IMR-90 (cell line): ENCODE results near the gene PHPT1. TPM values are rescaled to one million over a fixed set of nuclear protein-coding genes. Genes with fewer than 3 reads are reported as not detected.

Experiments
- ATAC-seq: fragments of 200-7000 bp; cut with Tn5 transposase; 2 replicates; pipeline ENCODE4 v1.9.1; 2020; ENCODE audit warnings: low read depth, mild to moderate bottlenecking, moderate library complexity
- BruUV-seq: library from RNA; stranded (reverse); fragments of 400-500 nt; replicated peaks from 2 replicates; lab custom pipeline; 2021; lab: Mats Ljungman, UMichigan
- CTCF ChIA-PET: fragments of 300-600 bp; formaldehyde crosslinking; extraction: SDS; loops from one replicate; lab custom pipeline; 2021; ENCODE audit warnings: antibody characterized with exemption; lab: Yijun Ruan, JAX
- POLR2A ChIA-PET: fragments of 300-600 bp; sonication (Branson Sonifier 250); formaldehyde crosslinking; loops from one replicate; lab custom pipeline; 2022; ENCODE audit warnings: antibody characterized with exemption; ENCODE audit not compliant: unreplicated experiment; lab: Charles Lee
- DNase-seq: peaks from one replicate; pipeline ENCODE4 v3.0.0; 2013
- H2AFZ ChIP-seq: replicated peaks from 2 replicates; pipeline ENCODE3; 2013; ENCODE audit warnings: low read length, mild to moderate bottlenecking; ENCODE audit not compliant: poor library complexity
- H2AK5ac ChIP-seq: 2 replicates; pipeline ENCODE4 v1.6.1; 2013; ENCODE audit warnings: low read depth, low read length, inconsistent platforms
- H2AK9ac ChIP-seq: replicated peaks from 2 replicates; pipeline ENCODE3; 2013; ENCODE audit warnings: mild to moderate bottlenecking, low read depth, low read length, moderate library complexity; ENCODE audit not compliant: poor library complexity
- H2BK120ac ChIP-seq: 2 replicates; pipeline ENCODE4 v1.6.1; 2013; ENCODE audit warnings: low read depth, low read length, inconsistent platforms
- H2BK15ac ChIP-seq: 3 replicates; pipeline ENCODE4 v1.6.1; 2013; ENCODE audit warnings: low read depth, low read length, inconsistent platforms
- H2BK20ac ChIP-seq: 2 replicates; pipeline ENCODE4 v1.6.1; 2013; ENCODE audit warnings: low read depth, mild to moderate bottlenecking, inconsistent platforms, low read length, moderate library complexity
- H2BK5ac ChIP-seq: 2 replicates; pipeline ENCODE4 v1.6.1; 2013; ENCODE audit warnings: mild to moderate bottlenecking, low read depth, low read length, inconsistent platforms; ENCODE audit not compliant: poor library complexity, severe bottlenecking
- H3K14ac ChIP-seq: replicated peaks from 2 replicates; pipeline ENCODE4 v1.6.1; 2013; ENCODE audit warnings: low read depth, low read length, inconsistent platforms
- H3K18ac ChIP-seq: 2 replicates; pipeline ENCODE4 v1.6.1; 2013; ENCODE audit warnings: low read depth, low read length, control low read depth
- H3K23ac ChIP-seq: 2 replicates; pipeline ENCODE4 v1.6.1; 2013; ENCODE audit warnings: low read depth, low read length, inconsistent platforms
- H3K27ac ChIP-seq: 2 replicates; pipeline ENCODE4 v1.5.1; 2013; ENCODE audit warnings: mild to moderate bottlenecking, control low read depth, low read length; ENCODE audit not compliant: insufficient read depth
- H3K27me3 ChIP-seq: 2 replicates; pipeline ENCODE4 v1.6.1; 2013; ENCODE audit warnings: low read length; ENCODE audit not compliant: control insufficient read depth, insufficient read depth
- H3K36me3 ChIP-seq: 2 replicates; pipeline ENCODE4 v1.6.1; 2013; ENCODE audit warnings: low read length, mixed read lengths; ENCODE audit not compliant: control insufficient read depth, insufficient read depth
- H3K4ac ChIP-seq: 2 replicates; pipeline ENCODE4 v1.6.1; 2013; ENCODE audit warnings: low read depth, low read length, inconsistent platforms
- H3K4me1 ChIP-seq: 2 replicates; pipeline ENCODE4 v1.6.1; 2013; ENCODE audit warnings: low read length, mixed read lengths; ENCODE audit not compliant: control insufficient read depth, insufficient read depth
- H3K4me2 ChIP-seq: 2 replicates; pipeline ENCODE4 v1.6.1; 2013; ENCODE audit warnings: low read depth, mild to moderate bottlenecking, control low read depth, low read length, moderate library complexity
- H3K4me3 ChIP-seq: 2 replicates; pipeline ENCODE4 v1.5.1; 2013; ENCODE audit warnings: low read depth, mild to moderate bottlenecking, control low read depth, low read length, moderate library complexity; ENCODE audit not compliant: insufficient read depth
- H3K56ac ChIP-seq: 2 replicates; pipeline ENCODE4 v1.6.1; 2013; ENCODE audit warnings: low read length, inconsistent platforms; ENCODE audit not compliant: insufficient read depth; ENCODE audit errors: extremely low read depth
- H3K79me1 ChIP-seq, 2 experiments: 2 replicates each; pipeline ENCODE4 v1.6.1; 2013; ENCODE audit warnings: low read length in 2 of 2, inconsistent platforms in 1 of 2, low read depth in 1 of 2
- H3K9ac ChIP-seq: 2 replicates; pipeline ENCODE4 v1.6.1; 2013; ENCODE audit warnings: low read depth, low read length, control low read depth
- H3K9me1 ChIP-seq: 2 replicates; pipeline ENCODE4 v1.6.1; 2013; ENCODE audit warnings: low read length, inconsistent platforms; ENCODE audit not compliant: insufficient read depth
- H3K9me3 ChIP-seq: 2 replicates; pipeline ENCODE4 v1.6.1; 2013; ENCODE audit warnings: low read length; ENCODE audit not compliant: control insufficient read depth, insufficient read depth
- H4K20me1 ChIP-seq: 2 replicates; pipeline ENCODE4 v1.6.1; 2013; ENCODE audit warnings: low read length, inconsistent platforms; ENCODE audit not compliant: insufficient read depth
- H4K5ac ChIP-seq: 2 replicates; pipeline ENCODE4 v1.6.1; 2013; ENCODE audit warnings: mild to moderate bottlenecking, low read depth, low read length, control low read depth
- H4K8ac ChIP-seq, 2 experiments: 2 replicates each; pipeline ENCODE4 v1.6.1; 2013; ENCODE audit warnings: low read depth in 2 of 2, low read length in 2 of 2, control low read depth in 1 of 2, inconsistent platforms in 1 of 2
- H4K91ac ChIP-seq: 2 replicates; pipeline ENCODE4 v1.6.1; 2013; ENCODE audit warnings: low read depth, low read length, inconsistent platforms; ENCODE audit not compliant: insufficient read depth
- MAZ ChIP-seq: IDR thresholded peaks from 2 replicates; pipeline ENCODE4 v1.6.1; 2012; ENCODE audit warnings: low read depth, mild to moderate bottlenecking, low read length, improper control_type of control experiment, moderate library complexity, borderline replicate concordance
- RFX5 ChIP-seq: IDR thresholded peaks from 2 replicates; pipeline ENCODE4 v1.8.0; 2012; ENCODE audit warnings: low read depth, mild to moderate bottlenecking, low read length, moderate library complexity
- WGBS, 2 experiments: methylation state at CpG; one replicate each; pipeline versions ENCODE4 v1.1.5 to v1.1.7; 2013; ENCODE audit warnings: missing lambda C conversion rate in 2 of 2; ENCODE audit not compliant: insufficient read length in 1 of 2; ENCODE audit errors: extremely low coverage in 2 of 2; 5-methylcytosine and 5-hydroxymethylcytosine counted together
- dilution Hi-C: fragments of 300-500 bp; cut with HindIII; formaldehyde crosslinking; loops from one replicate; pipeline ENCODE4 v1.14.3; 2018; ENCODE audit warnings: low sequenced_read_pairs; ENCODE audit not compliant: unreplicated experiment
- in situ Hi-C: fragments of 300-500 bp; cut with MboI; formaldehyde crosslinking; loops from 3 replicates; pipeline ENCODE4 v1.14.3; 2019; ENCODE audit warnings: low sequenced_read_pairs, inconsistent platforms, mixed read lengths
- intact Hi-C: fragments of 100-400 bp; cut with micrococcal nuclease; formaldehyde crosslinking; loops from 2 replicates; pipeline ENCODE4 v1.10.0; 2022
- polyA plus RNA-seq, 3 experiments: library from polyadenylated mRNA; depleted of rRNA; stranded (reverse); fragments of >200 nt; gene quantifications; 2 replicates each; pipeline ENCODE4 v1.2.3, GENCODE V29; 2012; ENCODE audit warnings: low replicate concordance in 1 of 3
- total RNA-seq: library from RNA; depleted of rRNA; stranded (reverse); fragments of >200 nt; gene quantifications from 2 replicates; pipeline ENCODE4 v1.2.3, GENCODE V29; 2012

Gene PHPT1
- total and polyA plus RNA-seq, 2 of the 4 experiments (the other 2 are of a cell fraction): 79.8 to 214 TPM

DNA sequence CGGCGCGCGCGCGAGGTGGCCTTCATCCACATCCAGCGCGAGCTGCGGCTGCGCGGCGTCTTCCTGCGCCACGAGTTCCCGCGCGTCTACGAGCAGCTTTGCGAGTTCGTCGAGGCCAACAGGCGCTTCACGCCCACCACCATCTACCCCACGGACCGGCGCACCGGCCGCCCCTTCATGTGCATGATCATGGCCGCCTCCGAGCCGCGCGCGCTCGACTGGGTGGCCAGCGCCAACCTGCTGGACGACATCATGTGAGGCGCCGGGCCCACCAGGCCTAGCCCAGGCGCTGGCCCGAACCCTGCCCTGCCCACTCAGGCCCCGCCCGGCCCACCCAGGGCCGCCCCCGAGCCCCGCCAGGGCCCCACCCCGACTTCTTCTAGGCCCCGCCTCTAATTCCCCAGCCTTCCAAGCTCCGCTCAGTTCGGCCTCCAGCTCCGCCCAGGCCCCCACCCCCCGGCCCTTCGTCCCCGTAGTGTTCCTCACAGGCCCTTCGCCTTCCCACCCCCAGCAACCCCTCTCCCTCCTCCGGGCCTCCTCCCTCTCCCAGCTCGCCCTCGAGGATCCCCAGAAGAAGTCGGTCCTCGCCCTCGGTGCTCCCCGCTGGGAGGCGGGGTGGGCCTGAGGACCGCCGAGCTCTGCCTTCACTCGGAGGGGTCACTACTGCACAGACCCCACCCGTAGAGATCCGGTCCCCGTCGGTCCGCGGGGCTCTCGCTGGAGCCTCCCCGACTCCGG, 2.0 kb upstream of the PHPT1 start:
- ChIA-PET POLR2A (no interaction called here), CTCF (interaction anchor here (0.9 kb wide), 1 partner anchor 182 kb away, joined by 3 read pairs; no protein-coding TSS in a partner anchor)
- H3K9me3 ChIP-seq: peaks cover 6% of the 10 kb centered on the region; the same call in 1 of the 2 replicates
- H3K9ac ChIP-seq: peak overlapping the region; percentile 92
- H3K4me2 ChIP-seq: peak overlapping the region; percentile 91
- H3K23ac ChIP-seq: no peak overlapping the region
- peak overlapping the region; percentile 1; the same call in 1 of the 2 replicates for H2BK120ac ChIP-seq
- H3K4me3 ChIP-seq: peak overlapping the region; percentile 92
- peak overlapping the region; percentile 80 for H2AFZ ChIP-seq
- DNase-seq: peak; percentile 39
- H2BK20ac ChIP-seq: no peak overlapping the region
- H3K36me3 ChIP-seq: peaks cover 14% of the 10 kb centered on the region; the same call in 1 of the 2 replicates
- in situ Hi-C loops (no loop called here), intact Hi-C loops (no loop called here), dilution Hi-C loops (no loop called here)
- TF ChIP-seq MAZ (peak; percentile 17; the same call in 1 of the 2 replicates), RFX5 (no peak)
- H3K27me3 ChIP-seq: peaks cover 22% of the 10 kb centered on the region
- peak; percentile 7 for ATAC-seq
- H4K91ac ChIP-seq: 0 out of 2 replicates have a peak overlapping the region, but pooled peaks have one; percentile 21
- peaks cover 23% of the 10 kb centered on the region for H4K20me1 ChIP-seq
- peak overlapping the region in 1 of 2 experiments; percentile 67; a peak in 2 of 4 replicates for H4K8ac ChIP-seq
- H3K14ac ChIP-seq: no peak overlapping the region
- peak overlapping the region; percentile 90 for H2AK9ac ChIP-seq
- H3K4ac ChIP-seq: peak overlapping the region; percentile 88
- peak overlapping the region; percentile 51 for H3K18ac ChIP-seq
- H3K56ac ChIP-seq: no peak overlapping the region
- peak overlapping the region; percentile 35 for H3K27ac ChIP-seq
- peak overlapping the region; percentile 57; the same call in 1 of the 2 replicates for H4K5ac ChIP-seq
- peak overlapping the region; percentile 85 for H2BK5ac ChIP-seq
- 2% methylated on average over 16 of the region's 75 CpGs; no CpG with 5 or more reads in 1 of the 2 experiments for WGBS, 2 experiments
- H2BK15ac ChIP-seq: no peak overlapping the region
- H3K9me1 ChIP-seq: no peaks in the 10 kb centered on the region
- BruUV-seq: no TSS peak
- no peak overlapping the region for H2AK5ac ChIP-seq
- peaks cover 9% of the 10 kb centered on the region for H3K4me1 ChIP-seq
- peaks cover 9 to 21% of the 10 kb centered on the region in 2 experiments; a peak in 2 of 4 replicates for H3K79me1 ChIP-seq
